Activated T-cell treated with anti-CD3 and anti-CD28 coated beads, Interleukin-2, amount 50 U/mL, for 24 hours (primary cell): Measurements from ENCODE around the gene IER3.
"Not testable (repeated sequence)": the region's sequence is repeated elsewhere in the genome, so short reads cannot be mapped to it uniquely, and the experiment has no call there.

ENCODE experiments used
- DNase-seq: peaks from one replicate; pipeline ENCODE4 v3.0.0-alpha.2; 2020
- H3K27ac Mint-ChIP-seq: 2 replicates; pipeline ENCODE4 v1.8.0; 2020; ENCODE audit warnings: mild to moderate bottlenecking, mixed read lengths
- H3K27me3 Mint-ChIP-seq: 2 replicates; pipeline ENCODE4 v1.8.0; 2020; ENCODE audit warnings: mixed read lengths
- H3K36me3 Mint-ChIP-seq: 2 replicates; pipeline ENCODE4 v1.8.0; 2020; ENCODE audit warnings: low read depth, mixed read lengths
- H3K4me1 Mint-ChIP-seq: 2 replicates; pipeline ENCODE4 v1.8.0; 2020; ENCODE audit warnings: low read depth, mixed read lengths
- H3K4me3 Mint-ChIP-seq: 2 replicates; pipeline ENCODE4 v1.8.0; 2020; ENCODE audit warnings: mild to moderate bottlenecking, moderate library complexity, mixed read lengths
- H3K9me3 Mint-ChIP-seq: 2 replicates; pipeline ENCODE4 v1.8.0; 2020; ENCODE audit warnings: mixed read lengths

IER3 gene

GRCh38 chr6:30776390-30777154 lies 32.2 kb upstream of the IER3 start:
- DNase-seq = no peak
- H3K9me3 Mint-ChIP-seq = no peaks in the 10 kb centered on the region
- H3K27ac Mint-ChIP-seq = no peak overlapping the region
- no peaks in the 10 kb centered on the region for H3K27me3 Mint-ChIP-seq
- H3K4me1 Mint-ChIP-seq = peaks cover 67% of the 10 kb centered on the region
- peaks cover 4% of the 10 kb centered on the region for H3K36me3 Mint-ChIP-seq
- no peak overlapping the region for H3K4me3 Mint-ChIP-seq

GRCh38 chr6:30775104-30775503 lies 30.8 kb upstream of the IER3 start:
- Mint-ChIP-seq H3K9me3 (peaks cover 3% of the 10 kb centered on the region), H3K36me3 (peaks cover 4% of the 10 kb centered on the region), H3K27ac (peak overlapping the region; percentile 16), H3K27me3 (no peaks in the 10 kb centered on the region), H3K4me3 (no peak overlapping the region), H3K4me1 (peaks cover 67% of the 10 kb centered on the region)
- DNase-seq = no peak

GRCh38 chr6:30774701-30775100 lies 30.4 kb upstream of the IER3 start:
- H3K4me3 Mint-ChIP-seq = no peak overlapping the region

DNA sequence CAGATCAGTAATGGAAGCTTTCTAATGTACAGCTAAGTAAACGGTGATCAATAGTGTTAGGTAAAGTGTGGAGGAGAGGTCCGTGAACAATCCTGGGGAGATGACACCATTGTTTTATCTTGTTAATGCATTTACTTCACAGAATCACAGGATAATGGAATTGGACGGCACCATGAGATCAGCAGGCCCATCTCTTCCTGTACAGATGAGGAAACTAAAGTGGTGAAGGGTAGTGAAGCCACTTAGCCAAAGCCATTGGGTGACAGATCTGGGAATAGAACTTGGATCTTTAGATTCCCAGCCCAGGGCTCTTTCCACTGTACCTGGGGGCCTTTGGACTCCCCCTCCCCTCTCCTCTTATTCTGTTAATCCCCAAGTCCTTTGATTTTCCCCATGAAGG lies 26.2 kb upstream of the IER3 start:
- Mint-ChIP-seq H3K4me3 (no peak overlapping the region), H3K27me3 (no peaks in the 10 kb centered on the region), H3K36me3 (peaks cover 4% of the 10 kb centered on the region), H3K9me3 (peaks cover 6% of the 10 kb centered on the region), H3K27ac (peak overlapping the region; percentile 100), H3K4me1 (peaks cover 79% of the 10 kb centered on the region)
- no peak for DNase-seq

More at GRCh38 chr6:30774701-30775100, 30.4 kb upstream of the IER3 start:
- Mint-ChIP-seq H3K27me3 (no peaks in the 10 kb centered on the region), H3K9me3 (peaks cover 3% of the 10 kb centered on the region), H3K36me3 (peaks cover 4% of the 10 kb centered on the region), H3K4me1 (peaks cover 68% of the 10 kb centered on the region), H3K27ac (no peak overlapping the region)
- no peak for DNase-seq

GRCh38 chr6:30769853-30770524 lies 25.6 kb upstream of the IER3 start:
- Mint-ChIP-seq H3K27ac (peak overlapping the region; percentile 100), H3K36me3 (peaks cover 4% of the 10 kb centered on the region), H3K4me1 (peaks cover 79% of the 10 kb centered on the region), H3K27me3 (no peaks in the 10 kb centered on the region), H3K9me3 (peaks cover 6% of the 10 kb centered on the region), H3K4me3 (peak overlapping the region; percentile 70)
- no peak for DNase-seq

DNA sequence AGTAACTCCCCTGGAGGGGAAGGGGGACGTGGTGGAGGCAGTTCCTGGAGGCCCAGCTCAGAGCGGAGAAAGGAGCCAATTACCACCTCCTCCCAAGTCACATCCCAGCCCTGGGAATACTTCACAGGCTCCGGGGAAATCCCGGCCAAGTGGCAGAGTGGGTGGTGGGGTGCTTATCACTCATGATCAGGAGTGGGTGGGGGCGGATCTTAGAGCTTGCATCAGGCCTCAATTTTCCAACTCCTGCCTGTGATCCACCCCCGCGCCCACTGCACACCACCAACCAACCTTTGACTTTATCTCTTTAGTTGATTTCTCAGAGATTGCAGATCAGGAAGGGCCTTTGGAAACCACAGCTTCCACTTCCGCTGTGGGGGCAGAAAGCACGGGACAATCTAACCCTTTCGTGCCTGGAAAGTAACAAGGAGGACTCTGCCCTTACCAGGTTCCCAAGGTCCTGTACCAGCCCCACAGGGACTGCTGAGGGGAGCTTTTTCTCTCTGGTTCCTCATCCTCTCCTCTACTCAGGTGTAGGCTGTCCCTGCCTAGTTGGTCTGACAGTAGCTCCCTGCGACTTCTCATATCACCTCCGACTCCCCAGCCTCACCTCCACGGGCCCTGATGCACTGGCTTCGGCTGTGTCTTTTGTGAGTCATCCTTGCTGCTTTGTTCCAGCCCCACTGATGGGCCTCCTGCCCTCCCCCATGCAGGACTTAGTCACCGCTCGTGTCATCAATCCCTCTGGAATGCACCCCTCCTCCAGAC lies 24.9 kb upstream of the IER3 start:
- Mint-ChIP-seq H3K9me3 (peaks cover 6% of the 10 kb centered on the region), H3K4me1 (peaks cover 84% of the 10 kb centered on the region), H3K36me3 (peaks cover 4% of the 10 kb centered on the region), H3K4me3 (peak overlapping the region; percentile 70), H3K27me3 (no peaks in the 10 kb centered on the region), H3K27ac (peak overlapping the region; percentile 100)
- peak; percentile 86 for DNase-seq

GRCh38 chr6:30768634-30769087 lies 24.3 kb upstream of the IER3 start:
- peaks cover 85% of the 10 kb centered on the region for H3K4me1 Mint-ChIP-seq
- H3K4me3 Mint-ChIP-seq = peak overlapping the region; percentile 70
- H3K27me3 Mint-ChIP-seq = no peaks in the 10 kb centered on the region
- DNase-seq = no peak
- peaks cover 6% of the 10 kb centered on the region for H3K9me3 Mint-ChIP-seq
- peaks cover 4% of the 10 kb centered on the region for H3K36me3 Mint-ChIP-seq
- peak overlapping the region; percentile 100 for H3K27ac Mint-ChIP-seq

DNA sequence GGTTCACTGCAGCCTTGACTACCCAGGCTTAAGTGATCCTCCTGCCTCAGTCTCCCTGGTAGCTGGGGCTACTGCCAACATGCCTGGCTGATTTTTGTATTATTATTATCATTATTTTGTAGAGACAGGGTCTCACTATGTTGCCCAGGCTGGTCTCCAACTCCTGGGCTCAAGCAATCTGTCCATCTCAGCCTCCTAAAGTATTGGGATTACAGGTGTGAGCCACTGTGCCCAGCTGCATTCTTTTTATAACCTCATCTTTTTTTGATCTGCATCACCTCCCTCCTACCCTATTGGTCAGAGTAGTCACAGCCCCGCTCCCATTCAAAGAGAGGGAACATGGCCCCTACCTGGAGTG lies 23.6 kb upstream of the IER3 start:
- H3K27ac Mint-ChIP-seq = peak overlapping the region; percentile 100
- peaks cover 86% of the 10 kb centered on the region for H3K4me1 Mint-ChIP-seq

GRCh38 chr6:30767158-30767943 lies 23.0 kb upstream of the IER3 start:
- peak; percentile 54 for DNase-seq
- peak overlapping the region; percentile 70 for H3K4me3 Mint-ChIP-seq
- peaks cover 6% of the 10 kb centered on the region for H3K9me3 Mint-ChIP-seq
- H3K4me1 Mint-ChIP-seq = peaks cover 81% of the 10 kb centered on the region
- H3K27me3 Mint-ChIP-seq = no peaks in the 10 kb centered on the region
- peak overlapping the region; percentile 100 for H3K27ac Mint-ChIP-seq
- peaks cover 2% of the 10 kb centered on the region for H3K36me3 Mint-ChIP-seq

More for the DNA sequence above, 23.6 kb upstream of the IER3 start:
- H3K27me3 Mint-ChIP-seq = no peaks in the 10 kb centered on the region
- no peak for DNase-seq
- H3K36me3 Mint-ChIP-seq = peaks cover 4% of the 10 kb centered on the region
- peaks cover 6% of the 10 kb centered on the region for H3K9me3 Mint-ChIP-seq
- peak overlapping the region; percentile 70 for H3K4me3 Mint-ChIP-seq

DNA sequence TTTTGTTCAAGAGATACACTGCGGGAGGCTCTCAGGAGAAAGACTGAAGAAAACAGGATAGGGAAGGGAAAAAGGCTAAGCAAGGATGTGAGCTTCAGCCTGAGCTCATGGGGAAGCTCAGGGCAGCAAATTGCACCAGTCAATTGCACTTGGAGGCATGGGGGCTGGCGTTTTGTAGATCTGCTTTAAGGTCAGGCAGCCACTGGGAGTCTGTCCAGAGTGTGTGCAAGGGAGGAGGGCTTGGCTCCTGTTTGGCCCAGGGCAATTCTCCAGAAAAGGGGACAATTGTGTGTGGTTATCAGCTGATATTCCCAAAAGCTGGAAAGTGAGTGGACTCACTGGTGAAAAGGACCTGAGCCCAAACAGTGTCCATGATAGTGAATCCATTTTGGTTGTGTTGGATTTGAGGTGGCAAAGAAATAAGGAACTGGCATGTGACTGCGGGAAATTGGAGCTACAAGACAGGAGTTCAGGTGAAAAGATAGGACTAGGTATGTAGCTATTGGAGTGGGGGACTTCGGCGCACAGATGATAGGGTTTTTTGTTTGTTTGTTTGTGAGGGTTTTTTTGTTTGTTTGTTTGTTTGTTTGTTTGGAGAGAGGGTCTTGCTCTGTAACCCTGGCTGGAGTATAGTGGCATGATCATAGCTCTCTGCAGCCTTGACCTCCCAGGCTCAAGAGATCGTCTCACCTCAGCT lies 22.3 kb upstream of the IER3 start:
- Mint-ChIP-seq H3K27ac (peak overlapping the region; percentile 100), H3K9me3 (peaks cover 6% of the 10 kb centered on the region), H3K27me3 (no peaks in the 10 kb centered on the region), H3K4me3 (peak overlapping the region; percentile 70), H3K4me1 (peaks cover 83% of the 10 kb centered on the region), H3K36me3 (no peaks in the 10 kb centered on the region)
- no peak for DNase-seq

GRCh38 chr6:30765495-30765894 lies 21.1 kb upstream of the IER3 start:
- not testable (repeated sequence) for H3K4me3 Mint-ChIP-seq, DNase-seq, H3K9me3 Mint-ChIP-seq, H3K36me3 Mint-ChIP-seq, H3K27me3 Mint-ChIP-seq, H3K27ac Mint-ChIP-seq
- peaks cover 83% of the 10 kb centered on the region for H3K4me1 Mint-ChIP-seq

DNA sequence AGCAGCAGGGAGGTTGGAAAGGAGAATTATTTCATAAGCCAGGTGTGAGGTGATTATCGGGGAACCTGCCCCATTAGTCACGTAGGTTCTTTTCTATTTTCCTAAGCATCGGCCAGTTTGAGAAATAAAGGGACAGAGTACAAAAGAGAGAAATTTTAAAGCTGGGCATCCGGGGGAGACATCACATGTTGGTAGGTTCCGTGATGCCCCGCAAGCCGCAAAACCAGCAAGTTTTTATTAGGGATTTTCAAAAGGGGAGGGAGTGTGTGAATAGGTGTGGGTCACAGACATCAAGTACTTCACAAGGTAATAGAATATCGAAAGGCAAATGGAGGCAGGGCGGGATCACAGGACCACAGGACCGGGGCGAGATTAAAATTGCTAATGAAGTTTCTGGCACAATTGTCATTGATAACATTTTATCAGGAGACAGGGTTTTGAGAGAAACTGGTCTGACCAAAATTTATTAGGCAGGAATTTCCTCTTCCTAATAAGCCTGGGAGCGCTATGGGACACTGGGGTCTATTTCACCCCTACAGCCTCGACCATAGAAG lies 20.2 kb upstream of the IER3 start:
- H3K4me3 Mint-ChIP-seq, H3K27me3 Mint-ChIP-seq, H3K36me3 Mint-ChIP-seq, DNase-seq, H3K9me3 Mint-ChIP-seq: not testable (repeated sequence)
- peak overlapping the region; percentile 89 for H3K27ac Mint-ChIP-seq
- peaks cover 80% of the 10 kb centered on the region for H3K4me1 Mint-ChIP-seq

DNA sequence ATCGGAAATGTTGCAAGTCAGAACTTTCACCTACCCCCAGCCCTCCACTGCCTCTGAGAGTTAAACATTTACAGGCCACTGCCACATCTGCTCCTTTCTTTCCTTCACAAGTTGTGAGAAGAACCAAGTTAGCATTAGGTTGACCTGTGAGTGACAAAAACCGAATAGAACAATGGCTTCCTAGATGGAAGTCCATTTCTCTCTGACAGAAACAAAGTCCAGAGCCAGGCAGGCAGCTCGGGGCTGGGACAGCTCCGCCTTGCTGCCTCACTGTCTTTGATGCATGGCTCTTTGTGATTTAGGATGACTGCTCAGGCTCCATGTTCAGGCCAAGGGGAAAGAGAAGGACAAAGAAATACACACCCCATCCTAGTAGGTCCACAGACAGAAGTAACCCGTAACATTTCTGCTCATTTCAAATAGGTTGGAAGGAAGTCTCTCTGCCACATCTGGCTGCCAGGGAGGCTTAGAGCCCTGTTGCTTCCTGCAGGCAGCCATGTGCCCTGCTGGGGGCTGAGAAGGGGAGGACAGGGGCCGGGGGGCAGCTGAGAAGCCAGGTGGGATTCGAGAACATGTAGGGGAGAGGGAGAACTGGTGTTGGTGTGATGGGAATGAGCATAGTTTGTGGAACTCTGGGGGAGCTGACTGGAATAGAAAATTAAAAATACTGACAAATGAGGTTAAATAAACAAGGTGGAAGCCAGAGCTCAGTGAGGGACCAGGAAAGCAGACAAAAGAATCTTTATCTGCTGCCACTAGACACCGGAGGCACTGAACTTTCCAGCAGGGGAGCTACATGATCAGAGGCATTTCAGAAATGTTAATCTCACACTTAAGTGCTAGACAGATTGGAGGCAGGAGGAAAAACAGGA lies 19.5 kb upstream of the IER3 start:
- Mint-ChIP-seq H3K27ac (peak overlapping the region; percentile 89), H3K9me3 (peaks cover 2% of the 10 kb centered on the region), H3K27me3 (no peaks in the 10 kb centered on the region), H3K36me3 (no peaks in the 10 kb centered on the region), H3K4me1 (peaks cover 78% of the 10 kb centered on the region), H3K4me3 (peak overlapping the region; percentile 18)
- DNase-seq = no peak
